HG03575 (cell line): ENCODE data around the gene TRABD.
"Not testable (repeated sequence)": the region's sequence is repeated elsewhere in the genome, so short reads cannot be mapped to it uniquely, and the experiment has no call there.

Experiments
- ATAC-seq: cut with Tn5 transposase; IDR thresholded peaks from one replicate; pipeline ENCODE4 v1.9.1; 2021; ENCODE audit not compliant: unreplicated experiment, insufficient number of reproducible peaks, low FRiP score; ENCODE audit errors: extremely low read depth

Gene TRABD

GRCh38 chr22:50197856-50198623, 12.3 kb downstream of the TRABD start:
- no peak for ATAC-seq

- ATAC-seq = no peak
Measured at GRCh38 chr22:50198624-50199017, 12.9 kb downstream of the TRABD start.

GRCh38 chr22:50199251-50199721, 13.6 kb downstream of the TRABD start:
- ATAC-seq = no peak

GRCh38 chr22:50199829-50200460, 14.2 kb downstream of the TRABD start:
- no peak for ATAC-seq

- no peak for ATAC-seq
Measured at GRCh38 chr22:50200461-50201190, 14.9 kb downstream of the TRABD start, which contains the start of gene SELENOO. SELENOO (plus strand) TSS chr22:50201011; CDS start chr22:50201037, 26 bp downstream.

GRCh38 chr22:50201191-50202129, 15.7 kb downstream of the TRABD start:
- no peak for ATAC-seq

- no peak for ATAC-seq
Measured at GRCh38 chr22:50202130-50202666, 16.5 kb downstream of the TRABD start.

- ATAC-seq = no peak
Measured at GRCh38 chr22:50203288-50203687, 17.6 kb downstream of the TRABD start.

- ATAC-seq = no peak
Measured at GRCh38 chr22:50204571-50204970, 18.9 kb downstream of the TRABD start.

GRCh38 chr22:50204998-50205397, 19.3 kb downstream of the TRABD start:
- ATAC-seq = not testable (repeated sequence)

GRCh38 chr22:50205781-50206569, 20.3 kb downstream of the TRABD start:
- no peak for ATAC-seq

- no peak for ATAC-seq
Measured at GRCh38 chr22:50206599-50206998, 20.9 kb downstream of the TRABD start.

GRCh38 chr22:50207383-50208140, 21.8 kb downstream of the TRABD start:
- ATAC-seq = no peak

- no peak for ATAC-seq
Measured at GRCh38 chr22:50208430-50208938, 22.8 kb downstream of the TRABD start.

- no peak for ATAC-seq
Measured at GRCh38 chr22:50208939-50209892, 23.5 kb downstream of the TRABD start.

GRCh38 chr22:50209893-50210292, 24.2 kb downstream of the TRABD start:
- no peak for ATAC-seq
